ENCODE results near the gene LPCAT4.
"Not testable (repeated sequence)": the region's sequence is repeated elsewhere in the genome, so short reads cannot be mapped to it uniquely, and the experiment has no call there.

Gene LPCAT4, protein sequence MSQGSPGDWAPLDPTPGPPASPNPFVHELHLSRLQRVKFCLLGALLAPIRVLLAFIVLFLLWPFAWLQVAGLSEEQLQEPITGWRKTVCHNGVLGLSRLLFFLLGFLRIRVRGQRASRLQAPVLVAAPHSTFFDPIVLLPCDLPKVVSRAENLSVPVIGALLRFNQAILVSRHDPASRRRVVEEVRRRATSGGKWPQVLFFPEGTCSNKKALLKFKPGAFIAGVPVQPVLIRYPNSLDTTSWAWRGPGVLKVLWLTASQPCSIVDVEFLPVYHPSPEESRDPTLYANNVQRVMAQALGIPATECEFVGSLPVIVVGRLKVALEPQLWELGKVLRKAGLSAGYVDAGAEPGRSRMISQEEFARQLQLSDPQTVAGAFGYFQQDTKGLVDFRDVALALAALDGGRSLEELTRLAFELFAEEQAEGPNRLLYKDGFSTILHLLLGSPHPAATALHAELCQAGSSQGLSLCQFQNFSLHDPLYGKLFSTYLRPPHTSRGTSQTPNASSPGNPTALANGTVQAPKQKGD

DNA sequence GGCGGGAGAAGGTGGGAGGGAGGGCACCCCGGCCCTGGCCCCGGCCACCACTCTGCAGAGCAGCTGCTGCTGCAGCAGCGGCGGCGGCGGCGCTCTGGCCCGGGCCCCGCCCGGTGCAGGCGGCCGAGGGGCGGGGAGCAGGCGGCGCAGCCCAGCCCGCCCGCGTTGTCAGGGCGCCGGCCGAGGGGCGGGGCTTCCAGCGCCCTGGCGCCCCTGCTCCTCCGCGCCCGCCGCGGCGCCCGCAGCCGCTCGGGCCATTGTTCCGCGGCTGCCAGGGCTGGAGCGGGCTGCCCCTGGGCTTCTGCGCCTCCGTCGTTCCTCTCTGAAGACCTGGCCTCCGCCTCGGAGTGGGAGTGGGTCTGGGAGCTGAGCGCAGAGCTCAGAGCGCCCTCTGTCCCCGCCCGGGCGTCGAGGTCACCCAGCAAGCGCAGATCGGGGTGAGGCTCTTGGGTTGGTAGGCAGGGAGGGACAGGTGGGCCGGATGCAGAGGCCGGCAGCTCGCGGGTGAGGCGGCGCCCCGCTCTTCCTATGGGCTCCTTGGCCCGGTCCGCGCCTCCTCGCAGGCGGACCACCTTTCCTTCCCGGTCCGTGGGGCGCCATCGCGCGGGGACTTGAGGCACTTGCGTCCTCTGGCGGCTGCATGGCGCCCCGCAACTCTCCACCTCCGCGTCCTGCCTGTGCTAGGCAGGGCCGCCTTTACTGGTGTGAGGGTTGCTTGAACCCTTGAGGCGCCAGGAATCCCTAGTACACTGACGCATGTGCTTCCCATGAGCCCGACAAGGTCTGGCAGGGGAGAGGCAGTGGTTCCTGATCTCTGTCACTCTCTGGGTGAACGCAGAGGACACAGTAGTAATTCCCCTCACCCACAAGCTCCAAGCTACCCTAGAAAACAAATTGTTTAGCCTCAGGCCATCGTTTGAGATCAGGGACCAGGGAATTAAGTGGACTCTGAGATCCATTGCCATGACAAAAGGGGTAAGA lies at the start of gene LPCAT4:
Gene LPCAT4 (minus strand): TSS at position 96 of the 981 bp plus-strand sequence. CDS start 96 bp downstream, outside the sequence.
- peak; percentile 72 to 79 for DNase-seq (ENCODE audit: low read depth in 2 of 2)

DNA sequence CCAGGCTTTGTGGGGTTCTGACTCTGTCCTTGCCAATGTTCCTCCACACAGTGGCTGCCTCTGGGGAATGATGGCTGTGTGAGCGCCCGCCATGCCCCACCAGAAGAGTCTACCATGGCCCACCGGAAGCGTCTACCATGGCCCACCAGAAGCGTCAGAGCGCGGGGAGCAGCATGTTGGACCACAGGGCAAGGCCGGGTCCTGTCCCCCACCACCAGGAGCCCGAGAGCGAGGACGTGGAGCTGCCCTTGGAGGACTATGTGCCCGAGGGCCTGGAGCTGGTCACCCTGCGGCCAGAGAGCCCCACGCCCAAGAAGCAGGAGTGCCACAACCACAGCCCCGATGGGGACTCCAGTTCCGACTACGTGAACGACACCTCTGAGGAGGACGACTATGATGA lies 42.5 kb upstream of the LPCAT4 start:
- not testable (repeated sequence) for DNase-seq (ENCODE audit: low read depth in 2 of 2)

DNA sequence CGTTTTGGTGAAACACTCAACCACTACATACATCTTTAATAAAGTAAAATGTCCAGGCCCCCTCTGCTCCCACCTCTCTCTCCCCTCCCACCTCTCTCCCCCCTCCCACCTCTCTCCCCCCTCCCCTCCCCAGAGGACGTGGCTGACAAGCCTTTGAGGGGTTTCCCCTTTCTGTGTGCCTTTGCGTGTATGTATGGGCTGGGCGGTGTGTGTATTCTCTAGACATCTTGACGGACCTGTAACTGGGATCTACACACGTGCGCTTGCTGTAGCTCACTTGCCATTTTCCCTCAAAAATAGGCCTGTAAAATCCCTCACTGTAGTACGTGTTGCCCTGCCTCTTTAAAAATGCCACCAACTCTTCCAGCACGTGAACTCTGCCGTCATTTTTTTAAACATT lies 42.0 kb upstream of the LPCAT4 start:
- not testable (repeated sequence) for DNase-seq (ENCODE audit: low read depth in 2 of 2)

DNA sequence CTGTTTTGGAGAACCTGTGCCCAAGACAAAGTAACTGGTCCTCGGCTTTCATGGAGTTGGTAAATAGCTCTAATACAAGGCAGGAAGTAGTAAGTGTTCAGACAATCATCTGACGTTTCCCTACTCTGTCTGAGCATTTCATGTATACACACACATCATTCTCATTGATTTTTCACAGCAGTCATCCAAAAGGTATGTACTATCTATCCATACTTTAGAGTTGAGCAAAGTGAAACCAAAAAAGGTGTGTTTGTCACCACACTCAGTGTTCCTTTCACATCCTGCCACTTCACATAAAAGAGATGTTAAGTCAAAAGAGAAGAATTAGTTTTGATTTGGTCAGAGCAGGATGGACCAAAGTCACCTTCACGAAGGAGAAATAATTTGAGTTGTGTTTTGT lies 36.9 kb upstream of the LPCAT4 start:
- not testable (repeated sequence) for DNase-seq (ENCODE audit: low read depth in 2 of 2)

DNA sequence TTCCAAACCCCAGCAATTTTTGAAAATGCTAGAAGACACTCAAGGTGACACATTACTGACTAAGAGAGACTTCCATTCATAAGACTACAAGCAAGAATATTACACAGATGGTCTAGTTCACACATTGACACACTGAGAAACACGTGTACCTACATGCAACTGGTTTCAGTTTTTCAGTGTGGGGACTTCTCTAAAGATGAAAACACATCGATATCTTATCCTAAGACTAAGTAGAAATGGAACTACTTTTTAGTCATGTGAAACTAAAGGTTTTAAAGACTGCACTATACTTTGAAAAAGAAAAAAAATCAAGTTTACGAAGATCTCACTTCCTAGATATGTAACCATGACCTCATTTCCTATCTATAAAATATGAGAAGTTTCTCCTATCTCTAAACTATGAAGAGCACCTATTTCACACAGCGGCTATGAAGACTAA lies 36.2 kb upstream of the LPCAT4 start:
- not testable (repeated sequence) for DNase-seq (ENCODE audit: low read depth in 2 of 2)

DNA sequence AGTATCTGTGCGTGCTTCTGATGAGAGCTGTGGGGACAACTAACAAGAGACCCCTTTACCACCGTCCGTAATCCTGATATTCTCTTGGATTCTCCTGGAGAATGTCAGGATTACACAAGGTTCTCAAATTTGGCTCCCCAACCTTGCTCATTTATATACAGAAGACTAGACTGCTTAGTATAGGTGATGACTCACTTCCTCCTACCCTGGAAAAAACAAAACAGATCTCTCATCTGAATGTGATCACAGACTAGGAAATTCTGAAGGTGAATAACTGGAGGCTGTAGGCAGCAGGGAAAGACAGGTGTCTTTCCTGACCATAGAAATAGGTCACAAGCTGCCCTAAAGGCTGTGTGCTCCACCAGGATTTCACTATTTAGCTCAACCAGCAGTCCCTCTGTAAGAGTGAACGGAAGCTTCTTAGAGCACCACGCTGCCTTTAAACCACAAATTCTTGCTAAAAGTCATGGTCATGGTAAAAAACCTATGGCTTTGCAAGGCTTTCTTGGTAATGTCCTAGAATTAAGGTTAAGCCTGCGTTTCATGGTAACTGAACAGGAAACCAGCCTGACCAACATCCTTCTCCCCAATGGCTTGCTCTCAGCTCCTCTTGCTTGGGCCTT lies 30.8 kb upstream of the LPCAT4 start:
- DNase-seq (ENCODE audit: low read depth in 2 of 2) = not testable (repeated sequence)

DNA sequence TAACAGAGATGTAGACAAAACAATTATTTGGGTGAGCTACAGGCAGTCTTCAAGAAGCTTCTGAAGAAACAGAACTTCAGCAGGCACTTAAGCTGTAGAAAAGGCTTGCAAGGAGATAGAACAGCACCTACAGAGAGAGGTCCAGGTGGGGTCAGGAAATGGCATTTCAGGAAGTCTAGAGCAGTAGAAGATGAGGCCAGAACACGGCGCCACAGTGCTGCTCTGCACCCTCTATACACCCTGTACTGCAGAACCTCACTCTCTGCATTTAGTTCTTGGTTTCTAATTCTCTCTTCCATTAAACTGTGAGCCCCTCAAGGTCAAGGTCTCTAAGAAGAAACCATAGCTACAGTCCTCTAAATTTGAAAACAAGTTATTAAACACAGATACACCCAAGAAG lies 26.0 kb upstream of the LPCAT4 start:
- DNase-seq (ENCODE audit: low read depth in 2 of 2) = not testable (repeated sequence)

DNA sequence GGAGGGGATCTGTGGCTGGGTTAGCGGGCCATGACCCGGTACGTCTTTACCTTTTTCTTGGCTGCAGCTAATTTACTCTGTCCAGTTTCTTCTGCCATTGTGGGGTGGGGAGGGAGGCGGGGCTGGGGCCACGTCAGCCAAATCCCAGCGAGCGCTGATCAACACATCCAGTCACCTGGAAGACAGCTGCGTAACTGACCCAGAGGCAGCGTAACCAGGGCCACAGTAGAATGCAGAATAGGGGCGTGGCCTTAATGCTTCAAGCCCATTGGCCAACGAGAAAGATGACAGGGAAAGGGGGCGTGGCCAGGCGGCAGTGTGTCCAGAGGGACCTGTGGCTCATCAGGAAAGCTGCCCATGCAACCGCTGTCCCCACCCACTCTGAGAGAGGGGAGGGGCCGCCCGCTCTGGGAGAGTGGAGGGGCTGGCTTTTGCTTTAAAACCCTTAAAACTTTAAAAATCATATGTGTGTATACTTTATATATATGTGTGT lies 22.6 kb upstream of the LPCAT4 start:
- not testable (repeated sequence) for DNase-seq (ENCODE audit: low read depth in 2 of 2)

DNA sequence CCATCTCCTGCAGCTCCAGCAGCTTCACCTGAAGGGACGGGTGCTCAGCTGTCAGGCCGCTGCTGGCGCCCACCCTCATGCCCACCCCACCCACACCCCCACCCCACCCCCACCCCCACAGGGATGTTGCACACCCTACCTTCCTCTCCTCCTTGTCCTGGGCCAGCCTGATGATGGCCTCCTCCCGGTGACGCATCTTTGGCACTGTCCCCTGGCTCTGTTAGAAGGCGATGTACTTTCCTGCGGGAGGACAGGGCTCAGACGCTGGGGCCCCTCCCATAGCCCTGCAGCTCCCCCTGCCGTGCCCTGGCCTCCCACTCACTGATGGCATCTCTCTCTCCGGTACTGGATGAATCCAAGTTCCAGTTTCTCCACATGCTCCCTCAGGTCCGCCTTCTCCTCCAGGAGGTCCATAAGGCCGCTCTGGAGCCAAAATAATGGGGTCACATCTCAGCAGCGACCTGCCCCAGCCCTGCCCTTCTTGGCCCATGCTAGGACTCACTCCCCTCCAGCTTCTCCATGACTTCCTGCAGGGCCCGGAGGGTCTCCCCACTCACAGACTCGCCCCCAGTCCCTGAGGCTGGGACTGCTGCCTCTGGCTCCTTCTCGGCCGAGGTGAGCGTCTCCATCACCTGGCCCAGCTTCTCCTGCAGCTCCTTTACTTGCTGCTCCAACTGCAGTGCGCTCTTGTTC lies 15.0 kb upstream of the LPCAT4 start:
- not testable (repeated sequence) for DNase-seq (ENCODE audit: low read depth in 2 of 2)

DNA sequence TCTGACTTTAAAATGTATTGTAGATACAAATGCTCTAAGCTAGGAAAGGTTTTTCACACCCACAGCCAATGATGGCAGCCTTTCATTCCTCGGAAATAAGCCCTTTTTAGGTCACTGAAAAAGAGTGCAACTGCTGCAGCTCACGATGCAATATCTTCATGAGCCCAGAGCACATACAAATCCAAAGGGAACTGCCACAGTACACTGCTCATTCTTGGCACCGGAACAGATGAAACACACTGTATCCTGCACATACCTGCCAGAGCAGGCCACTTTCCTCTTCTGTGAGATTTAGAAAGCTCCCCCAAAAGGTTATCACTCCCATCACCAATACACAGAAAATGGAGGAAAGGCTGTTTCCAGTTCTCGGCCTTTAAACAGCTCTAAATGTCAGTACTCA lies 13.5 kb upstream of the LPCAT4 start:
- not testable (repeated sequence) for DNase-seq (ENCODE audit: low read depth in 2 of 2)

DNA sequence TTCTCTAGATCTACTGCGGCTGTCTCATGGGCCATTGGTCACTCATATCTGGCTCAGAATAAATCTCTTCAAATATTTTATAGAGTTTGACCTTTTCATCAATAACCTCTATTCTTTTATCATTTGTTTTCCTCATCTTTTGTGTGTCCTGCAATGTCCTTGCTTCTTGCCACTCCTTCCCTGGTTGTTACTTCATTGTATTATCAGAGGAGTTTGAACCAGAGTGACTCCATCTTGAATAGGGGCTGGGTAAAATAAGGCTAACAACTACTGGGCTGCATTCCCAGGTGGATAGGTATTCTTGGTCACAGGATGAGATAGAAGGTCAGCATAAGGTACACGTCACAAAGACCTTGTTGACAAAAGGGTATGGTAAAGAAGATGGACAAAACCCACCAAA lies 9.9 kb upstream of the LPCAT4 start:
- DNase-seq (ENCODE audit: low read depth in 2 of 2) = no peak

DNA sequence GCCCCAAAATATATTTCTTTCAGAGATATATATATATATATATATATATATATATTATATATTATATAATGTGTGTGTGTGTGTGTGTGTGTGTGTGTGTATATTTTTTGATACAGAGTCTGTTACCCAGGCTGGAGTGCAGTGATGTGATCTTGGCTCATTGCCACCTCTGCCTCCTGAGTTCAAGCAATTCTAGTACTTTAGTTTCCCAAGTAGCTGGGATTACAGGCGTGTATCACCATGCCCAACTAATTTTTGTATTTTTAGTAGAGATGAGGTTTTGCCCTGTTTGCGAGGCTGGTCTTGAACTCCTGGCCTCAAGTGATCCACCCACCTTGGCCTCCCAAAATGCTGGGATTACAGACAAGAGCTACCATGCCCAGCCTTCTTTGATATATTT lies 8.5 kb upstream of the LPCAT4 start:
- not testable (repeated sequence) for DNase-seq (ENCODE audit: low read depth in 2 of 2)

DNA sequence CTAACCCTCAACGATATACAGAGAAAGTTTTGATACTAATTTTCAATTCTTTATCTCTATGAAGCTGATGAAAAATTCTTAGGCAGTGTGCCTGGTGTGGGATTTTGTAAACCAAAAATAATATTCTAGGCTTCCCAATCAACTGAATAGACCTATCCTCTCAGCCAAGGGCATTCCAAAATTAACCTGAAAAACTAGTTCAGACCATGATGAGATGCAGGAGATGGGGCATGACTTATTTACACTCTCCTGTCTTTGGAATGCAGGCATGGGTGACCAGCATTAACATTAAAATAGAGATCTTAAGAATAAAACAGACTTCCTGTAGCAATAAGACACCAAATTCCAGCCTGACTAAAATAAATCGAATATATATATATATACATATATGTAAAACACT lies 7.8 kb upstream of the LPCAT4 start:
- DNase-seq (ENCODE audit: low read depth in 2 of 2) = no peak

DNA sequence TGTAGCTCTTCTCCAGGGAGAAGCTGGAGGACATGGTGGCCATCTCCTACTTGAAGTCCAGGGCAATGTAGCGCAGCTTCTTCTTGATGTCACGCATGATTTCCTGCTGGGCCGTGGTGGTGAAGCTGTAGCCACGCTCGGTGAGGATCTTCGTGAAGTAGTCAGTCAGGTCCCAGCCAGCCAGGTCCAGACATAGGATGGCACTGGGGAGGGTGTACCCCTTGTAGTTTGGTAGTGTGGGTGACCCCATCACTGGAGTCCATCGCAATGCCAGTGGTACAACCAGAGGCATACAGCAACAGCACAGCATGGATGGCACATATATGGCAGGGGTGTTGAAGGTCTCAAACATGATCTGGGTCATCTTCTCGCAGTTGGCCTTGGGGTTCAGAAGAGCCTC lies 7.0 kb upstream of the LPCAT4 start:
- DNase-seq (ENCODE audit: low read depth in 2 of 2) = no peak

DNA sequence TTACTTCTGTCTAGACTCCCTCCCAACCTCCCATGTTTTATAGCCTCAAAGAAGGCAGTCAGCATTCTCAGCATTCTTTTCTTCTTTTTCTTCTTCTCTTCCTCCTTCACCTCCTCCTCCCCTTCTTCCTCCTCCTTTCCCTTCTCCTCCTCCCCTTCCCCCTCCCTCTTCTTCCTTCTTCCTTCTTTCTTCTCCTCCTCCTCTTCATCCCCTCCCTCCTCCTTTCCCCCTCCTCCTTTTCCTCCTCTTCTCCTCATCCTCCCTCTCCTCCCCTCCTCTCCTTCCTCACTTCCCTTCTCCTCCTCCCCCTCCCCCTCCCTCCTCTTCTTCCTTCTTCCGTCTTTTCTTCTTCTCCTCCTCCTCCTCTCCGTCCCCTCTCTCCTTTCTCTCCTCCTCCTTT lies 3.6 kb upstream of the LPCAT4 start:
- DNase-seq (ENCODE audit: low read depth in 2 of 2) = no peak

DNA sequence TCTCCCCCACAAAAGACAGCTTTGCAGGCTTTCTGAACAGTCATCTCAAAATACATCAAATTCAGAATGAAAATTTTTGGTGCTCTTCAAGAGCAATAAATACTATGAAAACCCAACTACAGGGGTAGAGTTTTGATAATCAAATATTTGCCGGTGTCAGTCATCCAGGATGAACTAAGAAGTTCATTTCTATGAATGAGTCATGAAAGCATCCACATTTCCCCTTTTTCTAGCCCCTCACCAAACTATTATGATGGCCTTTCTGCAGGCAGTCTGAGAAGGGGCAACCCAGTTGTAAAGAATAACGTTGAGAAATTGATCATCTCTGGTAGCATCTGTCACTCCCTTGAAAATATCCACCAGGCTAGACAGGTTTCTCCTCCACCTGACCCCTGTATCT lies 3.1 kb upstream of the LPCAT4 start:
- DNase-seq (ENCODE audit: low read depth in 2 of 2) = no peak

DNA sequence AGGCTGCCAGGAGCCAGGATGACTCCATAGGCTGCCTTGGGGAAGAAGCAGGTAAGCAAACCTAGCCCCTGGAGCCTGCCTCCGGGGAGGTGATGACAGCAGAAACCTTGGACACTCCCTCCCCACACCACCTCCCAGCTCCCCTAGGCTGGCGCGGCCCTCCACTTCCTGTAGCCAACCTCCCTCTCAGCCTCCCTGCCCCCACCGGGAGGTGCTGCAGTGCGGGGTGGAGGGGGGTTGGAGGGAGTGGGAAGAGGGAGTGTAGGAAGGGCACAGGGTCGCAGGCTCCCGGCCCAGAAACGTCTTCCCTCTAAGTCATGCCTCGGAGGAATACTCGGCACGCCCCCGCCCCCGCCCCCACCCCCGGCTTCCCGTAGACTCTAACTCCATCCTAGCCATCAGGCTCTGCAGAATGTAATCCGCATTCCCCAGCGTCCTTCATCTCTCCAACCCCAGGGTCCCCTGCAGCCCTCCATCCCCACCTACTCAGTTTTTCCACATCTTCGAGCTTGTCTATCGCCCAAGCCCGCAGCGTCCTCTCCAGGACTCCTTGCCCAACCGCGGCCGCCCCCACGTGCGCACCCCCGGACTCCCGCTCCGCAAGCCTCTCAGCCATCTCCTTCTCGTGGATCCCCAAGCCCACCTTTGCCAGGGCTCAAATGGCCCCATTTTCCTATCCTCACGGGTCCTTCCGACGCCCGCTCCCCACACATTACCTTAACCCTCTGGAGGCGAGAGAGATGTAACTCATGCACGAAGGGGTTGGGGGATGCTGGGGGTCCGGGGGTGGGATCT lies 528 bp downstream of the LPCAT4 start:
- DNase-seq (ENCODE audit: low read depth in 2 of 2) = peak in 1 of 2 donors; percentile 45

DNA sequence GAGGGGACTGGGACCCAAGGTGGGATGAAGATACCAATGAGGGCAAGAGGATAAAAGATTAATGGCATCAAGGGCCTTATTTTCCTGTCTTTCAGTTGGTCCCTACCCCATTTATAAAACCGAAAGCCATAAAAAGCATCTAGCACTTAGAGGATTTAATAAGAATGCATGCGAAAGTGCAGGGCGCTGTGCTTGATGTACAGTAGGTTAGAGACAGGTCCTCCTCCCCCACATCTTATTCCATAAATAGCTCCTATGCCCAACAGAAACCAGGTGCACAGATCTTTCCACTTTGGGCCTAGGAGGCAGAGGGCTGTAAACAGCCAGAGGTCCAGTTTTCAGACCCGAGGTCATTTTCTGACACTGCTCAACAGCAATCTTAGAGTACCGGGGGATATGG lies 1.2 kb downstream of the LPCAT4 start:
- no peak for DNase-seq (ENCODE audit: low read depth in 2 of 2)

DNA sequence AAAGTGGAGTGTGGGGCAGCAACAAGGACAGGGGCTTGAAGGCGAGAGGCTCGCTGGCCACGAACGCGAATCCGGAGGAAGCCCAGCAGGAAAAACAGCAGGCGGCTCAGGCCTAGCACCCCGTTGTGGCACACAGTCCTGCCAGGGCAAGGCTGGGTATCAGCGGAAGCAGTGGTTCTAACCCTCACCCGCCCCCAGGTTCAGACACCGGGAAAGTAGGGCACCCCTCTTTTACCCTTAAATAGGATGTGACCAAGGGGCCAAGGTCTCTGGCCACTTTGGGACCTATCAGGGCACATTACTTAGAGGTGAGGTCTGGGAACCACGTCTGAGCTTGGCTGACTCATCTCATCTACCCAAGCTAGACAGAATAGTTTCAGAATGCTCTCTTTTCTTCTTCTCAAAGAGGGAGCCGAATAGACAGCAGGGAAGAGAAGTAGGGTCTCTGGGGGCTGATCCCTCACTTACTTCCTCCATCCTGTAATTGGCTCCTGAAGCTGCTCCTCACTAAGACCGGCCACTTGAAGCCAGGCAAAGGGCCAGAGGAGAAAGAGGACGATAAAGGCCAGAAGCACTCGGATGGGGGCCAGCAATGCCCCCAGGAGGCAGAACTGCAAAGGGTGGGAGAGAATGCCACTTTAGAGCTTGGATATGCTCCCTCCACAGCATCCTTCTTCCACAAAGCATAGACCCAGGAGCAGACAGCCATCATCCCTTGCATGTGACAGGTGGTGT lies 1.7 kb downstream of the LPCAT4 start:
- no peak for DNase-seq (ENCODE audit: low read depth in 2 of 2)

Measured in activated CD4-positive, alpha-beta T cell treated with anti-CD3 and anti-CD28 coated beads for 24 hours (primary cell).